Neural progenitor cell (in vitro differentiated cells): ENCODE data around the gene EXOC6B. TPM values are rescaled to one million over a fixed set of nuclear protein-coding genes. Genes with fewer than 3 reads are reported as not detected.

Experiments
- DNase-seq: peaks from one replicate; pipeline ENCODE4 v3.0.0-alpha.2; 2016; ENCODE audit warnings: low spot score
- H2AFZ ChIP-seq: fragments of 200-600 bp; sonication (generic); replicated peaks from 2 replicates; pipeline ENCODE4 v1.6.1; 2016; ENCODE audit warnings: antibody characterized with exemption
- H3F3A ChIP-seq: fragments of 200-600 bp; sonication (generic); 2 replicates; pipeline ENCODE4 v1.6.1; 2016; ENCODE audit warnings: antibody characterized with exemption, low read depth
- H3K27ac ChIP-seq: fragments of 200-600 bp; sonication (generic); 2 replicates; pipeline ENCODE4 v1.5.1; 2016; ENCODE audit warnings: mild to moderate bottlenecking
- H3K27me3 ChIP-seq: fragments of 200-600 bp; sonication (generic); 2 replicates; pipeline ENCODE4 v1.6.1; 2016; ENCODE audit warnings: mild to moderate bottlenecking, moderate library complexity
- H3K36me3 ChIP-seq: fragments of 200-600 bp; sonication (generic); 2 replicates; pipeline ENCODE4 v1.5.1; 2016
- H3K4me1 ChIP-seq: fragments of 200-600 bp; sonication (generic); 2 replicates; pipeline ENCODE4 v1.6.1; 2016; ENCODE audit warnings: mixed run types
- H3K4me2 ChIP-seq: fragments of 200-600 bp; sonication (generic); 2 replicates; pipeline ENCODE4 v1.6.1; 2016
- H3K4me3 ChIP-seq: fragments of 200-600 bp; sonication (generic); 2 replicates; pipeline ENCODE4 v1.5.1; 2016
- H3K79me2 ChIP-seq: fragments of 200-600 bp; sonication (generic); 2 replicates; pipeline ENCODE4 v1.6.1; 2016; ENCODE audit warnings: low read depth
- H3K9ac ChIP-seq: fragments of 200-600 bp; sonication (generic); 2 replicates; pipeline ENCODE4 v1.6.1; 2016
- H3K9me3 ChIP-seq: fragments of 200-600 bp; sonication (generic); 2 replicates; pipeline ENCODE4 v1.5.1; 2016; ENCODE audit warnings: low read depth
- H4K20me1 ChIP-seq: fragments of 200-600 bp; sonication (generic); 2 replicates; pipeline ENCODE4 v1.6.1; 2016; ENCODE audit warnings: low read depth
- H3K27ac Mint-ChIP-seq: 3 replicates; pipeline ENCODE4 v1.8.0; 2021; ENCODE audit warnings: mixed read lengths
- H3K27me3 Mint-ChIP-seq: 2 replicates; pipeline ENCODE4 v1.8.0; 2022; ENCODE audit warnings: low read depth, mild to moderate bottlenecking, inconsistent platforms, moderate library complexity, mixed read lengths; ENCODE audit not compliant: insufficient read depth
- H3K36me3 Mint-ChIP-seq: 3 replicates; pipeline ENCODE4 v1.8.0; 2021; ENCODE audit warnings: mixed read lengths
- H3K4me1 Mint-ChIP-seq: 3 replicates; pipeline ENCODE4 v1.8.0; 2021; ENCODE audit warnings: mixed read lengths
- H3K4me3 Mint-ChIP-seq: 3 replicates; pipeline ENCODE4 v1.8.0; 2021; ENCODE audit warnings: mild to moderate bottlenecking, moderate library complexity, mixed read lengths
- H3K9me3 Mint-ChIP-seq: 3 replicates; pipeline ENCODE4 v1.8.0; 2020; ENCODE audit warnings: mixed read lengths
- CTCF ChIP-seq: fragments of 200-600 bp; sonication (generic); IDR thresholded peaks from 2 replicates; pipeline ENCODE4 v1.5.1; 2017; ENCODE audit warnings: antibody characterized with exemption, mild to moderate bottlenecking
- EZH2 ChIP-seq: fragments of 200-600 bp; sonication (generic); IDR thresholded peaks from 2 replicates; pipeline ENCODE4 v1.6.1; 2017; ENCODE audit warnings: antibody characterized with exemption, mild to moderate bottlenecking, moderate library complexity
- EZH2phosphoT487 ChIP-seq: fragments of 200-600 bp; sonication (generic); IDR thresholded peaks from 2 replicates; pipeline ENCODE4 v1.6.1; 2017; ENCODE audit warnings: antibody characterized with exemption
- total RNA-seq: library from RNA; depleted of rRNA; stranded (reverse); fragments of >200 nt; gene quantifications from 2 replicates; pipeline ENCODE4 v1.2.3, GENCODE V29; 2015; ENCODE audit warnings: low replicate concordance

Gene EXOC6B
- total RNA-seq, 1 donor from 2014 or later, result 41.2 TPM

GRCh38 chr2:72716601-72717000, 109.2 kb downstream of the EXOC6B start:
- no peaks in the 10 kb centered on the region for H3K27me3 Mint-ChIP-seq
- H3K27me3 ChIP-seq, result no peaks in the 10 kb centered on the region
- H3K36me3 Mint-ChIP-seq, result peaks cover 6% of the 10 kb centered on the region
- H3K9ac ChIP-seq, result no peak overlapping the region
- peaks cover 7% of the 10 kb centered on the region for H3K36me3 ChIP-seq
- H4K20me1 ChIP-seq, result no peaks in the 10 kb centered on the region
- H3K4me3 ChIP-seq, result no peak overlapping the region
- H3K79me2 ChIP-seq, result no peaks in the 10 kb centered on the region
- TF ChIP-seq EZH2phosphoT487 (no peak), CTCF (no peak), EZH2 (no peak)
- H3K9me3 Mint-ChIP-seq, result no peaks in the 10 kb centered on the region
- H3K9me3 ChIP-seq, result no peaks in the 10 kb centered on the region
- H3K4me3 Mint-ChIP-seq, result no peak overlapping the region
- H3K4me1 Mint-ChIP-seq, result no peaks in the 10 kb centered on the region
- no peaks in the 10 kb centered on the region for H3F3A ChIP-seq
- H3K27ac Mint-ChIP-seq, result no peak overlapping the region
- DNase-seq, result no peak
- H3K4me1 ChIP-seq, result peaks cover 15% of the 10 kb centered on the region
- no peak overlapping the region for H3K27ac ChIP-seq
- no peak overlapping the region for H2AFZ ChIP-seq
- no peak overlapping the region for H3K4me2 ChIP-seq

GRCh38 chr2:72713857-72714256, 112.0 kb downstream of the EXOC6B start:
- Histone ChIP-seq H3K27ac (no peak overlapping the region), H3K9ac (no peak overlapping the region), H3K79me2 (no peaks in the 10 kb centered on the region), H4K20me1 (no peaks in the 10 kb centered on the region), H3K36me3 (peaks cover 7% of the 10 kb centered on the region), H3K27me3 (no peaks in the 10 kb centered on the region), H3K4me1 (peaks cover 2% of the 10 kb centered on the region), H3F3A (no peaks in the 10 kb centered on the region), H3K9me3 (no peaks in the 10 kb centered on the region), H3K4me3 (no peak overlapping the region), H3K4me2 (no peak overlapping the region), H2AFZ (no peak overlapping the region)
- Mint-ChIP-seq H3K4me1 (no peaks in the 10 kb centered on the region), H3K27me3 (no peaks in the 10 kb centered on the region), H3K4me3 (no peak overlapping the region), H3K9me3 (no peaks in the 10 kb centered on the region), H3K27ac (no peak overlapping the region), H3K36me3 (peaks cover 5% of the 10 kb centered on the region)
- no peak for DNase-seq
- peak; percentile 32 for TF ChIP-seq CTCF
- no peak for TF ChIP-seq EZH2phosphoT487
- TF ChIP-seq EZH2, result no peak

- Histone ChIP-seq H3K27me3 (no peaks in the 10 kb centered on the region), H3K9me3 (no peaks in the 10 kb centered on the region), H3F3A (no peaks in the 10 kb centered on the region), H2AFZ (no peak overlapping the region), H3K4me1 (no peaks in the 10 kb centered on the region), H3K9ac (no peak overlapping the region), H3K27ac (no peak overlapping the region), H3K4me2 (no peak overlapping the region), H3K36me3 (peaks cover 7% of the 10 kb centered on the region), H3K79me2 (no peaks in the 10 kb centered on the region), H4K20me1 (no peaks in the 10 kb centered on the region), H3K4me3 (no peak overlapping the region)
- no peak overlapping the region for H3K4me3 Mint-ChIP-seq
- TF ChIP-seq EZH2phosphoT487 (no peak), CTCF (no peak), EZH2 (no peak)
- DNase-seq, result no peak
- no peaks in the 10 kb centered on the region for H3K4me1 Mint-ChIP-seq
- H3K9me3 Mint-ChIP-seq, result no peaks in the 10 kb centered on the region
- no peaks in the 10 kb centered on the region for H3K27me3 Mint-ChIP-seq
- no peak overlapping the region for H3K27ac Mint-ChIP-seq
- H3K36me3 Mint-ChIP-seq, result peaks cover 5% of the 10 kb centered on the region
Observed at GRCh38 chr2:72712977-72713376, 112.9 kb downstream of the EXOC6B start.
